Ectodermal cell (in vitro differentiated cells): ENCODE measurements around the gene GPC3.
"Not testable (repeated sequence)": the region's sequence is repeated elsewhere in the genome, so short reads cannot be mapped to it uniquely, and the experiment has no call there.

Experiments
- H3K27ac ChIP-seq: 2 replicates; pipeline ENCODE4 v1.7.0; 2013; ENCODE audit warnings: mild to moderate bottlenecking, low read depth, low read length; ENCODE audit not compliant: insufficient read depth, poor library complexity, severe bottlenecking
- H3K27me3 ChIP-seq: 2 replicates; pipeline ENCODE4 v1.7.0; 2013; ENCODE audit warnings: mild to moderate bottlenecking, low read length; ENCODE audit not compliant: insufficient read depth, control insufficient read depth, poor library complexity, severe bottlenecking
- H3K36me3 ChIP-seq: one replicate; pipeline ENCODE4 v1.7.0; 2013; ENCODE audit warnings: low read length; ENCODE audit not compliant: control insufficient read depth, insufficient read depth
- H3K4me1 ChIP-seq: one replicate; pipeline ENCODE4 v1.7.0; 2013; ENCODE audit warnings: low read length; ENCODE audit not compliant: control insufficient read depth, insufficient read depth
- H3K4me3 ChIP-seq: 2 replicates; pipeline ENCODE4 v1.7.0; 2013; ENCODE audit warnings: low read depth, low read length, control low read depth; ENCODE audit not compliant: insufficient read depth
- H3K9me3 ChIP-seq: 2 replicates; pipeline ENCODE4 v1.7.0; 2013; ENCODE audit warnings: mild to moderate bottlenecking, low read length, moderate library complexity; ENCODE audit not compliant: control insufficient read depth
- WGBS, 2 experiments: methylation state at CpG; one replicate each; pipeline ENCODE4 v1.1.7; 2013; ENCODE audit warnings: missing lambda C conversion rate in 2 of 2; 5-methylcytosine and 5-hydroxymethylcytosine counted together

Gene GPC3

DNA sequence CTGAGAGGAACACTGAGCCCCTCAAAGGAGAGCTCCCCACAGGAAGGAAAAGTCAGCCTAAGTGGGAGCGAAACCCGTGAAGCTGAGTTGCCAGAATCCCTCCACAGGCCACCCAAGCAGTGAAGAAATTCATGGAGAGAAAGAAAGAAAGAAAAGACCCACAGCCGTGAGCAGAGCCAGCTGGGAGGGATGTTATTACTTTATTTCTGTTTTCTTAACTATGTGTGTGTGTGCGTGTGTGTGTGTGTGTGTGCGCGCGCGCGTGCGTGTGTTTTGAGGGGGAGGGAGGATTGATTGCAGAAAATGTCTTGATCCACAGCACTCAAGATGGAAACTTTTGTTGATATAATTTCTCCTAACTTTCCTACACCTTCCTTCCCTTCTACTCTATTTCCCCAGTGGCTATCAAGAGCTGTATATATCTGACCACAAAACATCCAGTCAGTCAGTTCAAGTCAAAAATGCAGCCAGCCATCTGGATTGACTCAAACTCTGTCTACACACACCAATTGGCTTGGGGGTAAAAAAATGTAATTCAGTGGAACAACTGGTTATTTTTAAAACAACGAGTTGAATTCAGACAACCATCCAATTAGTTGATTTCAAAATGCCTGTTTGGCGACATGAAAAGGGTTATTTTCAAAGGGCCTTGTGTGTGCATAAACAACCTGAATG is 13.8 kb upstream of the GPC3 start:
- WGBS, 2 experiments = 84 to 89% methylated on average over 10 to 12 of the region's 12 CpGs
- Histone ChIP-seq H3K4me1 (no peaks in the 10 kb centered on the region), H3K4me3 (no peak overlapping the region), H3K36me3 (no peaks in the 10 kb centered on the region), H3K27ac (no peak overlapping the region), H3K9me3 (no peaks in the 10 kb centered on the region), H3K27me3 (no peaks in the 10 kb centered on the region)

DNA sequence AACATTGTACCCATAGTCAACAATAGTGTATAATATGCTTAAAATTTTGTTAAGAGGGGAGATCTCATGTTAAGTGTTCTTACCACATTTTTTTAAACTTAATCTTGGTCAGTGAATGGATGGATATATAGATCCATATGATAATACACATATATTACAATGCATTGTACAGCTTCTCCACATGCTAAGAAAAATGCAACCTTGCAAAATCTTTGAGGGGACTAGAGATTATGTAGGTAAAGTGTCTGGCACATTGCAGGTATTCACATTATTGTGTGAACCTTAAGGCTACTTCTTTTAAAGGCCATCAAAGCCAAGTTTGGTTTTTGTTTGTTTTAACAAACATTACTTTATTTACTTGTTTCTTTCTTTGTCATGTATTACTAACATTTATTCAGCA is 10.4 kb upstream of the GPC3 start:
- Histone ChIP-seq H3K9me3 (no peaks in the 10 kb centered on the region), H3K4me1 (no peaks in the 10 kb centered on the region), H3K4me3 (no peak overlapping the region), H3K27me3 (no peaks in the 10 kb centered on the region), H3K27ac (no peak overlapping the region), H3K36me3 (no peaks in the 10 kb centered on the region)

DNA sequence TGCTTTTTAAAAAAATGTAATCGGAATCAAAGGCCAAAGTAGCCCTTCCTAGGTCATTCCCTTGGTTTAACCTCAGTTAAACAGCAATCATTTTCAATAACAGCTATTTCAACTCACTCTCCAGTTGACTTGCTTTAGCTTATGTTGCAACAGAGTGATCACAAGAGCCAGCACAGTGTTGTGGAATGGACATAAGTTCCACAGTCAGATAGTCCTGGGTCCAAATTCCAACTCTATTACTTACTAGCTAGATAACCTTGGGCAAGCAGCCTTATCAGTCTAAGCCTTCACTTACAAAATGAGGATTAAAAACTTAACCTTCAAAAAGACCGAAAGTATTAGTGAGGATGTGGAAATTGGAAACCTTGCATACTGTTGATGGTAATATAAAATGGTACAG is 9.2 kb upstream of the GPC3 start:
- Histone ChIP-seq H3K27ac (no peak overlapping the region), H3K4me1 (peaks cover 3% of the 10 kb centered on the region), H3K4me3 (no peak overlapping the region), H3K36me3 (no peaks in the 10 kb centered on the region), H3K27me3 (no peaks in the 10 kb centered on the region), H3K9me3 (no peaks in the 10 kb centered on the region)
- 100% methylated on average over 2 of the region's 2 CpGs for WGBS, 2 experiments

- H3K4me1 ChIP-seq = peaks cover 6% of the 10 kb centered on the region
- H3K27ac ChIP-seq = no peak overlapping the region
- H3K9me3 ChIP-seq = no peaks in the 10 kb centered on the region
- no peaks in the 10 kb centered on the region for H3K36me3 ChIP-seq
- 86 to 91% methylated on average over 3 to 4 of the region's 4 CpGs for WGBS, 2 experiments
- no peak overlapping the region for H3K4me3 ChIP-seq
- no peaks in the 10 kb centered on the region for H3K27me3 ChIP-seq
Observed at GRCh38 chrX:133992882-133993281, 7.5 kb upstream of the GPC3 start.

DNA sequence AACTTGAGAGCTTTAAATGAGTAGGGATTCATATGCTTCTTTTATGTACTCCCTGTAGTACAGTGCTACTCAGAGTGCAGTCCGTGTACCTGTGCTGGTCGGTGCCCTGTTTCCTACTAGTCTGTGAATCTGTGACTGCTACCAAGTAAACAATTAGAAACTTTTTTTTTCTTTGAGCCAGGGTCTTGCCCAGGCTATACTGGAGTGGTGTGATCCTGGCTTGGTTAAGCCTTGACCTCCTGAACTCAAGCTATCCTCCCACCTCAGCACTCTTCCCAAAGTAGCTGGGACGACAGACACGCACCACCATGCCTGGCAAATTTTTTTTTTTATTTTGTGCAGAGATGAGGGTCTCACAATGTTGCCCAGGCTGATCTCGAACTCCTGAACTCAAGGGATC is 6.4 kb upstream of the GPC3 start:
- 90 to 95% methylated on average over 5 of the region's 5 CpGs for WGBS, 2 experiments
- H3K4me3 ChIP-seq = no peak overlapping the region
- H3K4me1 ChIP-seq = peaks cover 6% of the 10 kb centered on the region
- H3K27ac ChIP-seq = no peak overlapping the region
- H3K9me3 ChIP-seq = no peaks in the 10 kb centered on the region
- H3K36me3 ChIP-seq = no peaks in the 10 kb centered on the region
- no peaks in the 10 kb centered on the region for H3K27me3 ChIP-seq

GRCh38 chrX:133991057-133991456 is 5.7 kb upstream of the GPC3 start:
- H3K27me3 ChIP-seq, H3K9me3 ChIP-seq: not testable (repeated sequence)
- 94 to 98% methylated on average over 3 of the region's 3 CpGs for WGBS, 2 experiments

GRCh38 chrX:133989993-133990392 is 4.6 kb upstream of the GPC3 start:
- peaks cover 4% of the 10 kb centered on the region for H3K27me3 ChIP-seq
- H3K27ac ChIP-seq = no peak overlapping the region
- H3K36me3 ChIP-seq = no peaks in the 10 kb centered on the region
- peaks cover 6% of the 10 kb centered on the region for H3K4me1 ChIP-seq
- no peak overlapping the region for H3K4me3 ChIP-seq
- H3K9me3 ChIP-seq = no peaks in the 10 kb centered on the region
- WGBS, 2 experiments = 100% methylated on average over 1 of the region's 1 CpG; no CpG with 5 or more reads in 1 of the 2 experiments

More at GRCh38 chrX:133991057-133991456, 5.7 kb upstream of the GPC3 start:
- not testable (repeated sequence) for H3K4me1 ChIP-seq, H3K36me3 ChIP-seq, H3K27ac ChIP-seq, H3K4me3 ChIP-seq

- no peak overlapping the region for H3K27ac ChIP-seq
- H3K9me3 ChIP-seq = no peaks in the 10 kb centered on the region
- 79 to 81% methylated on average over 6 of the region's 6 CpGs for WGBS, 2 experiments
- H3K36me3 ChIP-seq = no peaks in the 10 kb centered on the region
- peaks cover 6% of the 10 kb centered on the region for H3K4me1 ChIP-seq
- H3K27me3 ChIP-seq = peaks cover 9% of the 10 kb centered on the region
- H3K4me3 ChIP-seq = no peak overlapping the region
Observed at GRCh38 chrX:133989490-133989889, 4.1 kb upstream of the GPC3 start.

DNA sequence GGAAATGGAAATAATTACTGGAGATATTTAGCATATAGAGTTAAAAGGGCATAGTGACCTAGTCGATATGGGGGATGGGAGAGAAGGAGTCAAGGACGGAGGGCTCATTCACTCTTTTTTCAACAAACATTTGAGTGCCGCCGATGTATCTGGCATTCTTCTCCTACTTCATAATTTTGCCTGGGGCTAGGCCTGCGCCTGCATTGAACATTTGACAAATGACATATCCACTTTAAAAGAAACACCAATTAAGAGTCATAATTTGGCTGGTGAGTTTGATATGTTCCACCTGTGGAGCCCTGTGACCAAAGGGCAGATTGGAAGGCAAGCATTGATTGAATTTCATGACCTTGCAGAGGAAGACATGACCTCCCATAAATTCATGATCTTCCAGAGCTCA is 2.6 kb upstream of the GPC3 start:
- Histone ChIP-seq H3K36me3 (no peaks in the 10 kb centered on the region), H3K27ac (no peak overlapping the region), H3K4me1 (peaks cover 14% of the 10 kb centered on the region), H3K4me3 (no peak overlapping the region), H3K9me3 (no peaks in the 10 kb centered on the region), H3K27me3 (peaks cover 13% of the 10 kb centered on the region)
- 92 to 98% methylated on average over 5 of the region's 5 CpGs for WGBS, 2 experiments

DNA sequence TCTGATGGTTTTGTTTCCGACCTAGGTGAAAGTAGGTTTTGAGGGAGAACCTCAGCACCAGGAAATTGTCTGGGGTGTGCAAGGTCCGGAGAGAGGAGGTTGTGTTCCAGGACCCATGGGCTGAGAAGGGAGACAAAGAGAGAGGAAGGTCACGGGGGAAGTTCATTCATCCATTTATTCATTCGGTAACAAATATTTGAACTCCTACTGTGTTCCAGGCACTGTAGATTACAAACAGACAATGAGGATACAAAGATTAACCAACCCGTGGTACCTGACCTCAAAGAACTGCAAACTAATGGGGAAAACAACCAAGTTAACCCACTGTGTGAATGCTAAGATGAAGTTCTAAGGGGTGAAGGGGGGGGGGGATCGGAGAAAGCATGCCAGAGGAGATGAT is 1.8 kb upstream of the GPC3 start:
- Histone ChIP-seq H3K4me1 (peaks cover 14% of the 10 kb centered on the region), H3K27ac (no peak overlapping the region), H3K27me3 (peaks cover 13% of the 10 kb centered on the region), H3K4me3 (no peak overlapping the region), H3K36me3 (no peaks in the 10 kb centered on the region), H3K9me3 (no peaks in the 10 kb centered on the region)
- WGBS, 2 experiments = 63 to 67% methylated on average over 3 to 6 of the region's 6 CpGs
